GM21423 (cell line): Measurements from ENCODE around the gene CEPT1.
A peak's percentile ranks its signal among the peaks of the same experiment; 100 is the strongest.
"Not testable (repeated sequence)": the region's sequence is repeated elsewhere in the genome, so short reads cannot be mapped to it uniquely, and the experiment has no call there.

Experiments
- ATAC-seq: cut with Tn5 transposase; IDR thresholded peaks from one replicate; pipeline ENCODE4 v1.9.1; 2021; ENCODE audit warnings: mild to moderate bottlenecking, moderate library complexity; ENCODE audit not compliant: unreplicated experiment

CEPT1 gene

GRCh38 chr1:111208921-111209320 lies 68.9 kb downstream of the CEPT1 start:
- ATAC-seq, result no peak

GRCh38 chr1:111209622-111210021 lies 69.6 kb downstream of the CEPT1 start:
- ATAC-seq, result no peak

GRCh38 chr1:111211921-111212320 lies 71.9 kb downstream of the CEPT1 start:
- ATAC-seq, result no peak

- ATAC-seq, result no peak
Observed at GRCh38 chr1:111212634-111213335, 72.8 kb downstream of the CEPT1 start.

- no peak for ATAC-seq
Observed at GRCh38 chr1:111213412-111213811, 73.4 kb downstream of the CEPT1 start.

- no peak for ATAC-seq
Observed at GRCh38 chr1:111214074-111214801, 74.2 kb downstream of the CEPT1 start.

- no peak for ATAC-seq
Observed at GRCh38 chr1:111214884-111215283, 74.9 kb downstream of the CEPT1 start.

GRCh38 chr1:111215285-111215684 lies 75.3 kb downstream of the CEPT1 start:
- ATAC-seq, result not testable (repeated sequence)

- no peak for ATAC-seq
Observed at GRCh38 chr1:111216751-111217150, 76.7 kb downstream of the CEPT1 start.

GRCh38 chr1:111217183-111217910 lies 77.3 kb downstream of the CEPT1 start:
- ATAC-seq, result no peak

- ATAC-seq, result no peak
Observed at GRCh38 chr1:111218701-111219556, 78.9 kb downstream of the CEPT1 start.

GRCh38 chr1:111219557-111220286 lies 79.7 kb downstream of the CEPT1 start:
- peak; percentile 35 for ATAC-seq

GRCh38 chr1:111220302-111220890 lies 80.4 kb downstream of the CEPT1 start:
- no peak for ATAC-seq

- no peak for ATAC-seq
Observed at GRCh38 chr1:111221276-111221632, 81.2 kb downstream of the CEPT1 start.

- ATAC-seq, result peak; percentile 46
Observed at GRCh38 chr1:111221633-111222291, 81.7 kb downstream of the CEPT1 start.

- peak; percentile 22 for ATAC-seq
Observed at GRCh38 chr1:111222308-111223125, 82.5 kb downstream of the CEPT1 start.

GRCh38 chr1:111223126-111223685 lies 83.2 kb downstream of the CEPT1 start:
- no peak for ATAC-seq

GRCh38 chr1:111225091-111225490 lies 85.1 kb downstream of the CEPT1 start:
- no peak for ATAC-seq
